GM12892 (cell line): Measurements from ENCODE around the gene KCTD3.

Experiments
- DNase-seq: peaks from one replicate; pipeline ENCODE4 v3.0.0; 2011; ENCODE audit not compliant: insufficient read length
- FAIRE-seq: peaks from 2 replicates; lab custom pipeline; 2011; peaks lifted over from hg19 to GRCh38; lab: Jason Lieb, UNC
- POLR2A ChIP-seq: IDR thresholded peaks from 2 replicates; pipeline ENCODE4 v1.6.1; 2011; ENCODE audit warnings: low read depth, low read length, control low read depth
- POLR2AphosphoS5 ChIP-seq: IDR thresholded peaks from 2 replicates; pipeline ENCODE4 v1.6.1; 2011; ENCODE audit warnings: low read depth, low read length, control low read depth
- TAF1 ChIP-seq: IDR thresholded peaks from 2 replicates; pipeline ENCODE4 v1.6.1; 2011; ENCODE audit warnings: low read depth, mild to moderate bottlenecking, control low read depth, low read length, borderline replicate concordance

Gene KCTD3

DNA sequence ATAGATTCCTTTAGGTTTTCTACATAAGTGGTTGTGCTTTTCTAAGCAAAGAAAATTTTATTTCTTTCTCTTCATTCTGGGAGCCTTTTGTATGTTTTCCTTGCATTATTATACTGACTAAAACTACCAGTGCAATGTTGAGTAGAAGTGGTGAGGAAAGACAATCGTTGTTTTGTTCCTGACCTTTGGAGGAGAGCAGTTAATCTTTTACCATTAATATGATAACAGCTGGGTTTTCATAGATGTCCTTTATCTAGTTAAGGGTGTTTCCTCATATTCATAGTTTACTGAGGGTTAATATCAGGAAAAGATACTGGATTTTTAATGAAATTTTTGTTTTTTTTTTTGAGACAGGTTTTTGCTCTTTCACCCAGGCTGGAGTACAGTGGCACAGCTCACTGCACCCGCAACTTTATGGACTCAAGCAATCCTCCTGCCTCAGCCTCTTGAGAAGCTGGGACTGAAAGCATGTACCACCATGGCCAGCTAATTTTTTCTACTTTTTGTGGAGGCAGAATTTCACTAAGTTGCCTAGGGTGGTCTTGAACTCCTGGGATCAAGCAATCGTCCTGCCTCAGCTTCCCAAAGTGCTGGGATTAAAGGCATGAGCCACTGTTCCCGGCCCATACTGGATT, 9.0 kb upstream of the KCTD3 start:
- FAIRE-seq, result no peak

DNA sequence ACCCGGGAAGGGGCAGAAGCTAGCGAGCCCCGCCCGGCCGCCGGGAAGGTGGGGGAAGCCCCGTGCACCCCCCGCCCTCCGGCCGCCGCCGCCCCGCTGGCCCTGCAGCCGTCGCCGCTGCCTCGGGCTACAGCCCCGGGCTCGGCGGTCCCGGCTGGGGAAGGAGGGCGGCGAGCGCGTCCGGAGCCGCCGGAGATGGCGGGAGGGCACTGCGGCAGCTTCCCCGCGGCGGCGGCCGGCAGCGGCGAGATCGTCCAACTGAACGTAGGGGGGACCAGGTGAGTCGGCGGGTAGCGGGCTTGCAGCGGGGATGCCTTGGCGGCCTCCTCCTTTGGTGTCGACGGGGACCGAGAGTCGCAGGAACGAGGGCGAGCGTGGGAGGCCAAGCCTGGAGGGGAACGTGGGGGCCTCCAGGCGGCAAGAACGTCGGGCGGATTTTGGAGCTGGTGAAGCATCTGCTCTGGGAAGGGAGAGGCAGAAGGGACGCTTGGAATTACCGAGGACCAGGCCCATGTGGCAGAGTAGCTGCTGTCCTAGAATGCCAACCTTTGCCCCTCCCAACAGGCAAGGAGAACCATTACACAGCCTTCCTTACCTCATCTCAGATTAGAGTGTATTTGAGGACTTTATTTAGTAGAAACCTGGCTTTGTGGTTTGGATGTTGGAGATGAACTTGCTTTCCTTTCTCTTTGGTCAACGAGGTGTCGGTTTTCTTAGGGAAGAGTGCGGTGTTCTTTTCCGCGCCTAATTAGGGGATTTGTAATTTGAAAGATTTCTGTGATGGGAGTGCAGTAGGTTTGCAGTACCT, 591 bp downstream of the KCTD3 start:
- no peak for FAIRE-seq
- TF ChIP-seq POLR2AphosphoS5 (no peak), TAF1 (no peak), POLR2A (no peak)

More for the DNA sequence above, 9.0 kb upstream of the KCTD3 start:
- no peak for DNase-seq
- no peak for TF ChIP-seq TAF1
- TF ChIP-seq POLR2A, result no peak
- TF ChIP-seq POLR2AphosphoS5, result no peak

DNA sequence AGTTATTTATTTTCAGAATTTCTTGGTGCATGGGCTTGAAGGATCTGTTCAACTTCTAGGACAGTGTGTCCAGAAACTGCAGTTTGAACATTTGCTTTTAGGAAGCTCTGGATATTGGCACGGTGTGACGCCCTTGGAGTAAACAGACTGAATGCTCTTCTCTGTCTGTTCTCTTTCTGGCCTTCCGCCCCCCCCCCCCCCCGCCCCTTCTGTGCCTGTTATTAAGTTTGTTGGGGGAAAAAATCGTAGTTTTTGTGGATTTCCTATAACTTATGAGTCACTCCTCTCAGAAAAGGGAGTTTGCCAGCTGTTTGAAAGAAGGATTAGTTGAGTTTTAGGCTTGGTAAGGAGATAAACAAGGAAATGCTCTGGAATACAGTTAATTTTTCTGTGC, 1.2 kb downstream of the KCTD3 start:
- FAIRE-seq (no peak), DNase-seq (no peak)
- no peak for TF ChIP-seq TAF1
- TF ChIP-seq POLR2A, result no peak
- no peak for TF ChIP-seq POLR2AphosphoS5

More for the DNA sequence above, 591 bp downstream of the KCTD3 start:
- DNase-seq, result peak; percentile 41

GRCh38 chr1:215569986-215570824, 3.1 kb downstream of the KCTD3 start:
- DNase-seq (no peak), FAIRE-seq (no peak)
- TF ChIP-seq TAF1 (no peak), POLR2AphosphoS5 (no peak), POLR2A (no peak)

DNA sequence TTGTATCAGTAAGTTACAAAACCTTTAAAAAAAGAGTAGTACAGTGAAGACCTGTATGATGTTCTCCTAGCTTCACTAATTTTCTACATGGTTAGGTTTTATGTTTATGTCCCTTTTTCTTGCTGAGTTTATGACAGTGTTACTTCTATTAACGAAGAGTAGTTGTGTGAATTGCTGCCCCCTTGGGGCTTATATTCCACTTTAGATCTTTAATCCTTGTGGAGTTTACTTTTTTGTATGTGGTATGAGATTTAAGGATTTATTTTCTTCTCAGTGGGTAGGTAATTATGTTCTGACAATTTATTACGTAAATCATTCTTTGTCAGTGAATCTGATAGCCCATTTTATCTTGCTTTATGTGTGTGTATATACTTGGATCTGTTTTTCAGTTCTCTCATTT, 14.8 kb downstream of the KCTD3 start:
- TF ChIP-seq POLR2AphosphoS5 (no peak), POLR2A (no peak), TAF1 (no peak)
- no peak for DNase-seq
- no peak for FAIRE-seq

DNA sequence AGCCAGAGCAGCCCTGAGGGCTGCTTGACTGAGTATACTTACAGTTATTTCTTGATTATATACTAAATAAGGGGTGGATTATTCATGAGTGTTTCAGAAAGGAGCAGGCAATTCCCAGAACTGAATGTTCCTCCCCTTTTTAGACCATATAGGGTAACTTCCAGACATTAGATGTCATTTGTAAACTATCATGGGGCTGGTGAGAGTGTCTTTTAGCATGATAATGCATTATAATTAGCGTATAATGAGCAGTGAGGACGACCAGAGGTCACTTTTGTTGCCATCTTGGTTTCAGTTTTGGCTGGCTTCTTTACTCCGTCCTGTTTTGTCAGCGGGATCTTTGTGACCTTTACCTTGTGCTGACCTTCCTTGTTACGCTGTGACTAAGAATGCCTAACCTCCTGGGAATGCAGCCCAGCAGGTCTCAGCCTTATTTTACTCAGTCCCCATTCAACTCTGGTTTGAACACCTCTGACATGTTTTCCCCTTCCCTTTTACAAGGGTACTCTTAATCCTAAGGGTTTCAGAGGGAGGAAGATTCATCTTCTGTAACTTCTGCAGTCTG, 16.2 kb downstream of the KCTD3 start:
- DNase-seq, result no peak
- FAIRE-seq, result no peak

GRCh38 chr1:215584389-215584788, 17.3 kb downstream of the KCTD3 start:
- no peak for DNase-seq
- FAIRE-seq, result no peak
- TF ChIP-seq TAF1, result no peak
- TF ChIP-seq POLR2AphosphoS5, result no peak
- TF ChIP-seq POLR2A, result no peak

More for the DNA sequence above, 16.2 kb downstream of the KCTD3 start:
- TF ChIP-seq POLR2A (no peak), TAF1 (no peak), POLR2AphosphoS5 (no peak)

GRCh38 chr1:215589650-215590435, 22.7 kb downstream of the KCTD3 start:
- no peak for FAIRE-seq
- no peak for DNase-seq

DNA sequence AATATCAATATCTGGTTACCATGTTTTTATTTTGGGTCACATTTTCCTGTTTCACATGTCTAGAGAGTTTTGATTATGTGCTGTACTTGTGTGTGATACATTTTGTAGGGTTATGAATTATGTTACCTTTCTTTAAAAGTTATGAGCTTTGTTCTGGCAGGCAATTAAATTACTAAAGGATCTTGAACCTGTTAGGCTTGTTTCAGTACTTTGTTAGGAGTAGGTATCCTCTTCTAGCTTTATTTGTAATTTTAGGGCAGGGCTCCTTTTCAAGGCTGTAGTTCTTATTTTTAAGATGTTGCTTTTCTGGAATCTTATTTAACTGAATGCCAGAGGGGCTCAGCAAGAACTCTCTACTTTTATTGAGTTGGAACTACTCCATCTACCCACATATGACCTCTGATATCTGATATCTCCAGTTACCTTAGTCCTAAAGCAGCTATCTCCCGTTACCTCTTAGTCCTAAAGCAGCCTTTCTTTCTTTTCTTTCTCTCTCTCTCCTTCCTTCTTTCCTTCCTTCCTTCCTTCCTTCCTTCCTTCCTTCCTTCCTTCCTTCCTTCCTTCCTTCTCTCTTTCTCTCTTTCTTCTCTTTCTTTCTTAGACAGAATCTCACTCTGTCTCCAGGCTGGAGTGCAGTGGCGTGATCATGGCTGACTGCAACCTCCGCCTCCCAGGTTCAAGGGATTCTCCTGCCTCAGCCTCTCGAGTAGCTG, 23.8 kb downstream of the KCTD3 start:
- DNase-seq (no peak), FAIRE-seq (no peak)
- TF ChIP-seq POLR2A, result no peak
- no peak for TF ChIP-seq TAF1
- TF ChIP-seq POLR2AphosphoS5, result no peak

More at GRCh38 chr1:215589650-215590435, 22.7 kb downstream of the KCTD3 start:
- TF ChIP-seq TAF1, result no peak
- no peak for TF ChIP-seq POLR2A
- no peak for TF ChIP-seq POLR2AphosphoS5

DNA sequence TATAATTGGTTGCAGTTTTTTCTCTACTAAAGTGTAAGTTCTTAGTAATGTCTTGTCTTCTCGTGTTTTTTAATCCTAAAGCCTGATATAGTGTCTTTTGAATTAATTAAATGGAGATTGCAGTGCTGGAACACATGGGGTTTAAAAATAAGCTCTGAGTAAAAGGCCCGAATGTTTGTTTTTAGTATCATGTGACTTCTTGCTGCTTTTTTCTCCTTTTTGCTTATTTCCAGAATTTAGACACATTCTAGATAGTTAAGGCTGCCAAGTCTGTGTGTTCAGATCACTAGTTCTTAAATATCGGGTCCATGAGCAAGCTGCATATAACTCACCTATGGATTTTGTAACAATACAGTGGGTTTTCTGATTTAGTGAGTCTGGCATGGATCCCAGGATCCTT, 27.5 kb downstream of the KCTD3 start:
- DNase-seq, result no peak
- FAIRE-seq, result no peak
- TF ChIP-seq POLR2AphosphoS5 (no peak), POLR2A (no peak), TAF1 (no peak)
